Stimulated activated naive CD4-positive, alpha-beta T cell treated with Interleukin-2 at 50 U/mL for 16 hours (primary cell): ENCODE measurements around the gene LARP4B.

Experiments
- DNase-seq: peaks from one replicate; lab custom pipeline; 2025; lab: John Stamatoyannopoulos, UW

LARP4B gene

DNA sequence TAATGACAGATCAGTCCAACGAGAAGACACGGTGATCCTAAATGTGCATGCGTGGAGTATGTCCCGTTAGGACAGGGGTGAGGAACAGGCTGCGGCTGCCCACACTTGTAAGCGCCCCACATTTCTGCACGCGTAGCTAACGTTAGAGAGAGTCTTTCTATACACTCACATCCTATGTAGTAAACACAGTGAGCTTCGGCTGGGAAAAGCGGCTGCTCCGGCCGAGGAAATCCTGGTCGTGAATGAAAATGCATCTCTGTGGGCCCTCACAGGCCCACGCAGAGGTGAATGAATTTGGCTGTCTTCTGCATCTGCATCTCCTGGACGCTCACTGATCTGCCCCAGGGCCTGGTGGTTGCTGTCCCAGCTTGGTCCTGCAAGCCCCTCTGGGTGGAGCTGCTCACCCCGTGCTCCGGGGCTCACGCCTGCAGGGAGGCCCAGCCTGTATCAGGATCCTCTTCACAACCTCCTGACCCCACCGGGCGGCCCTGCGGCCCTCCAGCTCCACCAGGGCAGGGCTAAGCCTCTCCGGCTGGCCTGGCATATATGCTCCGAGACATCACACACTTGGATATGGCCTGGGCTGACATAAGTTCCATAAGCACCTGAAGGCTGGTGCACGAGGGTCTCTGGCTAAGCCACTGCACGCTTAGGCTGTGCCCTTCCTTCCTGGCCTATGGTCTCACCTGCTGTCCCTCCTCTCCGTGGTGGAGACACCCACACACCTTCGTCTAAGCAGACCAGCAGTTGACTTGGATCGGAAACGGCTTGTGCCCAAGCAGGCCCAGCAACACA lies 124.1 kb downstream of the LARP4B start:
- no peak for DNase-seq

- DNase-seq = no peak
Observed at GRCh38 chr10:806451-807162, 124.9 kb downstream of the LARP4B start.

GRCh38 chr10:805620-806305 lies 125.7 kb downstream of the LARP4B start:
- DNase-seq = no peak

GRCh38 chr10:804787-805619 lies 126.5 kb downstream of the LARP4B start:
- no peak for DNase-seq

DNA sequence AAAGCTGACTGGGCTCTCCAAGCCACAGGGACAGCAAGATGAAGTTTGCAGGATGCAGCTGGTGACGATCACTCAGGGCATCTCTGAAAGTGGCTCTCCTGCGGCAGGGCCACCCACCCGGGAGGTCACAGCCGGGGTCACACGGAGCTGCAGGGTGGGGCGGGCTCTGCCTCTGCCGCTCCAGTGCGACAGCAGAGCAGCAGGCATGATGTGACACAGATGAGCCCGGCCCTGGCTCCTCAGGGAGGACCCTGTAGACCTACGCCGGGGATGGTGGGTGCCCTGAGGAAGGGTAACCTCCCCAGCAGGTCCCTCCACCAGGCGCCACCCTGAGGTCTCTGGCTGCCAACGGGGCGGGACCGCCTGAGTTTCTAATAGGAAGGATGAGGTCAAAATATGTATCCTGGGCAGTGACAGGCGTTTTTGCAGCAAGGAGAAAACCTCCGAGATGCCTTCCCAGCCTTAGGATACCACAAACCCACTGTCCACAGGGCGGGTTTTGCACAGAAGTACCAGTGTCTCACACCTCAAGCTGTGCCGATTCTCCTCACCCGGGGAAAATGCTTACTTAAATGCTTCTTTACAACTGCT lies 127.2 kb downstream of the LARP4B start:
- DNase-seq = no peak

DNA sequence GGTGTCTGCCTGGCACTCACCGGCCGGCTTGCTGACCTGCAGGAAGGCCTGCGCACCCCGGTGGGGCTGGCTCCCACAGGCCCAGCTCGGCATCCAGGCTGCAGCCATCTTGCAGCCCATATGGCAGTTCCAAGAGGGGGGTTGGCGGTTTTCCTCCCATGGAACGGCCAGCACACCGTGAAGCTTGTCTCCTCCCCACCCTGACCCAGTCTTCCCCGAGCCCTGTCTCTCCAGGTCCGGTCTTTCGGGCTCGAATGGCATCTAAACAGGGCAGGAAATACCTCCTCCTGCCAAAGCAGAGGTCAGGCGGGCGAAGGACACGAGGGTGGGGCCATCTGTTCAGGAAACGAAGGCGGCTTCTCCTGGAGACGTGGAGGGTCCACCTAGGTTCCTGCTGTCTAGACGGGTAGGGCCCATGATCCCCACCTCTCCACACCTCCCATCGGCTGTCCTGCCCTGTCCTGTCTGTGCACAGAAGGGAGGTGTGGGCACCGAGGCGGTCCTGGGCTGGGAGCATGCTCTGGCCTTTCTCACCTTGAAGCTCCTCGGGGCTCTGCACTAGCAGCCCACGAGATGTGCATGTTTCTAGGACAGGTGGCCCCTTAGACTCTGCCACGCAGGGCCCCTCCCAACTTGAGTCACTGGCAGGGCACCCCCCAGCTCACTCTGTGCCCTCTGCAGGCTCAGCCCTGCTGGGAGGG lies 128.3 kb downstream of the LARP4B start:
- no peak for DNase-seq

DNA sequence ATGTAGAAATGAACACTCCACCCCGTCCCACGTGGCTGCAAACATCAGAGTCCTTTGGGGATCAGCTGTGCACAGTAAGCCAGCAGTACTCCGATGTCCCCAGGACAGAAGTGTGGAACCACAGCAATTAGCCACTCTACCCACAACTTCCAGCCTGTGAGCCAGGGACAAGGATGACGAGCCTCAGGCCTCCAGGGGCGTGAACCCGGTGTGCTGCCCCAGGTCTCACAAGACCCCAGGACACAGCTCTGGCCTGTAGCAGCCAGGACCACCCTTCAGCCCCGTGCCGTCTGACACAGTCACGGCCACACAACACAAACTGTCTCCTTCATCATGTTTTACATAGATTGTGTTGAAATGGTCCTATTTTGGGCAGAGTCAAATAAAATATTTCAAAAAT lies 129.0 kb downstream of the LARP4B start:
- no peak for DNase-seq

- DNase-seq = no peak
Observed at GRCh38 chr10:797179-797578, 134.3 kb downstream of the LARP4B start.

DNA sequence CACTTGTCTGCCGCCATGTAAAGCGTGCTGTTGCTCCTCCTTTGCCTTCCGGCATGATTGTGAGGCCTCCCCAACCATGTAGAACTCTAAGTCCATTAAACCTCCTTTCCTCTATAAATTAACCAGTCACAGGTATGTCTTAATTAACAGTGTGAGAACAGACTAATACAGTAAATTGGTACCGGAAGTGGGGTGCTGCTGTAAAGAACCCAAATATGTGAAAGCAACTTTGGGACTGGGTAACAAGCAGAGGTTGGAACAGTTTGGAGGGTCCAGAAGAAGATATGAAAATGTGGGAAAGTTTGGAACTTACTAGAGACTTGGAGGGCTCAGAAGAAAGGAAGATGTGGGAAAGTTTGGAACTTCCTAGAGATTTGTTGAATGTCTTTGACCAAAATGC lies 135.3 kb downstream of the LARP4B start:
- DNase-seq = no peak

DNA sequence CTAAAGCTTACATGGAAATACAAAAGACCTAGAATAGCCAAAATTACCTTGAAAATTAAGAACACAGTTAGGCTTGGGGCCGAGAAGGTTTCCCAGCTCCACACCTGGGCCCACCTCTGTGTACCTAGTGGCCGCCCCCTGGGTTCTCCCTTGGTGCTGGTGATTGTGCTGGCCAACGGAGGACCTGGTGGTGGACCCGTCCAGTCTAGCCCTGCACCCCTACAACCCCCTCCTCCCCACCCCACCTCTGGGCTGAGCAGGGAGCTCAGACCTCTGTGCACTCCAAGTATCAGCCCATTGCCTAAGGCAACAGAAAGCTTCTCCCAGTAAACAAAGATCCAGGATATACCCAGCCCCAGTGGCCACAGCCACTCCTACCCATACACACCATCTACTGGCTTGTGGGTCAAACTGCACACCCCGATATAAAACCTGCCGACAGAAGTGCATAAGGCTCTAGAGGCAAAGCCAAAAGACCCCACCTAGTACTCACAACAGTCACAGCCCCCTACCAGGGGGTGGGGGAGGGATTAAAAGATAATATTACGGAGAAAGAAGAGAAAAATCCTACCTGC lies 137.0 kb downstream of the LARP4B start:
- no peak for DNase-seq

DNA sequence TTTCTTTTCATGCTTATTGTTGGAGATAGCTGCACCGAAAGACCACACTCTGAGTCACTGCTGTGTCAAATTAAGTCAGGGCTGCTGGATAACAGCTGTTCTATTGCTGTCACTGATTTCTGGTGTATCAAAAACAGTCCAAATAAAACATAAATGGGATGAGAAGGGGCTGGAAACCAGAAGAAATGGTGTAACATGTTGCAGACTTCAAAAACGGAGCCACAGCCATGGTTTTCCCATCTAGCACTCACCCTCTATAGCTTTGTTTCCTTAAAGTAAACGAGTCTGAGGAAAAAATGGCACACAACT lies 138.8 kb downstream of the LARP4B start:
- DNase-seq = no peak

DNA sequence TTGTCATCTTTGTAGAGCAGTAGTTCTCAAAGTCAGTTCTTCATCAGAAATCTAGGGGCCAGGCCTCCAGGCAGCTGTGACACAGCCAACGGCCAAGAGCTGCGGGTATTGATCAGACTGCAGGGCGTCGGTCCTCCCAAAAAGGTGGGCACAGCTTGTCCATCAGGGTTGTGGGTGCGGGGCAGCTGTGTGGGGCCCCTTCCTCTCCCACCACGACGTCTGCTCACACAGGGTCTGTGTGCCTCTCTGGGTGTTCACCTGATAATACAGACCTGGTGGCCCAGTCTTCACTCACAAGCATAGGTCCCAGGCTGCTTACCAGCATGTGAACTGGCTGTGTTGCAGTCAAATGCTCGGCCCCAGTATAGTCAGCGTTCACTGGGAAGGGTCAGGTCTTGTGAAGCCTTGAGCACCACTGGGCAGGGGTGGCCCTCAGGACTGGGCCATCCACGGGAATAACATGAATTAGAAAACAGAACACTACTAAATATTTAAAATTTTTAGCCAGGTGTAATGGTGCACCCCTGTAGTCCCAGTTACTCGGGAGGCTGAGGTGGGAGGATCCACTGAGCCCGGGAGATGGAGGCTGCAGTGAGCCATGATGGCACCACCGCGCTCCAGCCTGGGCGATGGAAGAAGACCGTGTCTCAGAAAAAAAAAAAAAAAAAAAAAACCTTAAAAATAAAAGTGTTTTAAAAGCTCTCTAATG lies 139.3 kb downstream of the LARP4B start:
- no peak for DNase-seq

- DNase-seq = no peak
Observed at GRCh38 chr10:791639-792038, 139.9 kb downstream of the LARP4B start.

- DNase-seq = no peak
Observed at GRCh38 chr10:790821-791551, 140.5 kb downstream of the LARP4B start.

DNA sequence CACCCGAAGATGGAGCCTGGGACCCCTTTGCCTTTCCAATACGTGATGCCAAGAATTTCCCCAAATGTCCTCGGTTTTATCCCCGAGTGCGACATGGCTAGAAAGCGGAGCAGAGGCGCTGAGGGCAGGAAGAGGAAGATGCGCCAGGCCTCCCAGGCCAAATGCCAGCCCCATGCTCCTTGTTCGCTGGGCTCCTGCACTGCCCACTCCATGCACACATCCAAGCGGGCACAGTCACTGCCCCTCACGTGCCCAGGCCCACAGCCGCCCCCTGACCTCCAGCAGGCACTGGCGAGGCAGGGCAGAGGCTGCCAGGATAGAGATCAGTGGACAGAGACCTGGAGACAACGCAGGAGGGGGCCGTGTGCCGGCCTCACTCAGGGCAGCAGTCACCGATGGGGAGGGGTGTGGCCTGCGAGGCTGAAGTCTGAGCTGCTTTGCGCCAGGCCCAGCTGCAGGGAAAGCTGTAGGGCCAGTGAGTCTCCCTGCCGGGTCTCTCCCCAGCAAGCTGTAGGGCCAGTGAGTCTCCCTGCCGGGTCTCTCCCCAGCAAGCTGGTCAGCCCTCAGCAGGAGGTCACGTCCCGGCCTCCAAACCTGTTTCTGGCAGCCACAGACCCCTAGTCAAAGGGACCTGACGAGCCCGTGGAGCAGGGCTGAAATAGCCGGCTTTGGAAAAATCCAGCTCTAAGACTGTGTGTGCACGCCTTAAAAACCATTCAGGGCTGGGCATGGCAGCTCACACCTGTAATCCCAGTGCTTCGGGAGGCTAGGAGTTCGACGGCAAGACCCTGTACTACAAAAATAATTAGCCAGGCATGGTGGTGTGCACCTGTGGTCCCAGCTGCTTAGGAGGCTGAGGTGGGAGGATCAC lies 141.4 kb downstream of the LARP4B start:
- DNase-seq = no peak

GRCh38 chr10:788796-789748 lies 142.4 kb downstream of the LARP4B start:
- no peak for DNase-seq

DNA sequence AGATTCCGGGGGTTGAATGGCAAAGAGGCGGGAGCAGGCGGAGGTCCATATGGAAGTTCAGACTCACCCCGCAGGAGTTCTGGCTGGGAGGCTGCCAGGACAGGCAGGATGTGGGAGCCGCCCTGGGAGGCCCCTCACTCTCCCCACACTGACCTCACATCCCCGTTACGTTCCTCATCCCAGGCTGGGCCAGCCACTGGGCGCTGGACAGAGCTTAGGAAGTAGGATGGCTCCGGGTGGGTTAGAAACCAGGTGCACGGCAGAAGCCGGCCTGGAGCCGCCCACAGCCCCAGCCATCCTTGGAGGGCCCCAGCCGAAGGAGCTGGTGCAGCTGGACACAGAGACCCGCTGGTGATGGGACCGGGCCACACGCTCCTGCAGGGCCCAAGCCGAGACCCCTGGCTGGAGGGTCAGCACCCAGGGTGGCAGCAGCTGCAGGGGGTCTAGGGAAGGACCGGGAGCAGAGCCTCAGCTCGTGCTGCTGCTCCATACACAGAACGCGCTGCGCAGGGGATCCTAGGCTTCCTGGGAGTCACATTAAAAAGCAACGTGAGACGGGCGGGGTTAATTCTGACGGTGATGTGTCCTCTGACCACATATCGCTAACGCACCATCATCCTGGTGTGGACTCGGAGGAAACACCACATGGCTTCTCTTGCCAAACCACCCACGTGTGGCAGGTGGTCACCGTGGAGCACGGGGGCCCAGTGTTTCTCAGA lies 143.4 kb downstream of the LARP4B start:
- no peak for DNase-seq
